H1 (cell line): ENCODE results near the gene MEMO1. TPM values are rescaled to one million over a fixed set of nuclear protein-coding genes. Genes with fewer than 3 reads are reported as not detected.

Source experiments
- CTCF ChIA-PET: fragments of 300-600 bp; sonication (Branson Sonifier 250); formaldehyde crosslinking; loops from one replicate; lab custom pipeline; 2021; ENCODE audit not compliant: partially characterized antibody; lab: Charles Lee
- POLR2A ChIA-PET: fragments of 300-600 bp; sonication (Branson Sonifier 250); formaldehyde crosslinking; loops from one replicate; lab custom pipeline; 2021; ENCODE audit warnings: inconsistent platforms; ENCODE audit not compliant: partially characterized antibody; lab: Charles Lee
- DNase-seq, 2 experiments: peaks; one replicate each; pipeline versions ENCODE4 v3.0.0 to v3.0.0-alpha.2; 2010 to 2022; ENCODE audit warnings: low spot score in 2 of 2, low read depth in 1 of 2, mixed read lengths in 1 of 2
- FAIRE-seq: peaks from 2 replicates; lab custom pipeline; 2011; peaks lifted over from hg19 to GRCh38; lab: Jason Lieb, UNC
- H2AFZ ChIP-seq: 2 replicates; pipeline ENCODE4 v1.8.1; 2012; ENCODE audit warnings: low read length, inconsistent platforms
- H2AK5ac ChIP-seq: 2 replicates; pipeline ENCODE4 v1.6.1; 2013; ENCODE audit warnings: low read depth, low read length
- H2BK120ac ChIP-seq: replicated peaks from 2 replicates; pipeline ENCODE3; 2013; ENCODE audit warnings: low read depth, low read length, inconsistent platforms
- H2BK12ac ChIP-seq: 2 replicates; pipeline ENCODE4 v1.6.1; 2013; ENCODE audit warnings: low read depth, low read length
- H2BK15ac ChIP-seq: 2 replicates; pipeline ENCODE4 v1.6.1; 2013; ENCODE audit warnings: low read length
- H2BK20ac ChIP-seq: 2 replicates; pipeline ENCODE4 v1.6.1; 2013; ENCODE audit warnings: low read length
- H2BK5ac ChIP-seq: 2 replicates; pipeline ENCODE4 v1.6.1; 2013; ENCODE audit warnings: low read depth, low read length
- H3K14ac ChIP-seq: 2 replicates; pipeline ENCODE4 v1.6.1; 2013; ENCODE audit warnings: inconsistent platforms; ENCODE audit not compliant: insufficient read length
- H3K18ac ChIP-seq: 2 replicates; pipeline ENCODE4 v1.6.1; 2013; ENCODE audit warnings: low read length; ENCODE audit errors: extremely low read depth
- H3K23ac ChIP-seq: 2 replicates; pipeline ENCODE4 v1.6.1; 2013; ENCODE audit warnings: inconsistent platforms; ENCODE audit not compliant: insufficient read length
- H3K23me2 ChIP-seq: 2 replicates; pipeline ENCODE4 v1.6.1; 2013; ENCODE audit warnings: low read depth, low read length
- H3K27ac ChIP-seq: 2 replicates; pipeline ENCODE4 v1.6.1; 2011; ENCODE audit warnings: low read depth, low read length, inconsistent platforms
- H3K27me3 ChIP-seq, 4 experiments: replicated peaks in 1 of 4; 1 replicate in 1 of 4; 2 replicates in 3 of 4; pipeline versions ENCODE4 v1.6.1 to v1.8.1; 2011 to 2013; ENCODE audit warnings: low read length in 3 of 4, mild to moderate bottlenecking in 3 of 4, inconsistent platforms in 2 of 4, mixed read lengths in 2 of 4, moderate library complexity in 1 of 4; ENCODE audit not compliant: control insufficient read depth in 3 of 4, insufficient read depth in 3 of 4; ENCODE audit errors: extremely low read depth in 1 of 4
- H3K36me3 ChIP-seq, 4 experiments: 2 replicates each; pipeline versions ENCODE4 v1.6.1 to v1.8.1; 2011 to 2013; ENCODE audit warnings: mild to moderate bottlenecking in 4 of 4, low read length in 3 of 4, moderate library complexity in 2 of 4, control low read depth in 1 of 4, inconsistent platforms in 1 of 4; ENCODE audit not compliant: insufficient read depth in 4 of 4, control insufficient read depth in 2 of 4
- H3K4ac ChIP-seq: replicated peaks from 2 replicates; pipeline ENCODE3; 2013; ENCODE audit warnings: low read length, low read depth, mixed read lengths, inconsistent platforms; ENCODE audit not compliant: insufficient read length
- H3K4me1 ChIP-seq, 4 experiments: replicated peaks in 1 of 4; 1 replicate in 1 of 4; 2 replicates in 3 of 4; pipeline versions ENCODE4 v1.6.1 to v1.8.1; 2011 to 2013; ENCODE audit warnings: low read length in 3 of 4, inconsistent platforms in 2 of 4, mixed read lengths in 1 of 4; ENCODE audit not compliant: insufficient read depth in 4 of 4, control insufficient read depth in 3 of 4
- H3K4me2 ChIP-seq, 2 experiments: 2 replicates each; pipeline versions ENCODE4 v1.6.1 to v1.8.1; 2011 to 2013; ENCODE audit warnings: low read depth in 2 of 2, low read length in 2 of 2, control low read depth in 1 of 2, inconsistent platforms in 1 of 2, mild to moderate bottlenecking in 1 of 2; ENCODE audit not compliant: insufficient read depth in 1 of 2
- H3K4me3 ChIP-seq, 4 experiments: fragments of 200-600, 300-600 bp in 1 of 4; sonication (generic), shearing (Covaris generic), sonication (Bioruptor Twin) in 1 of 4; 2 replicates each; pipeline versions ENCODE4 v1.5.1 to v1.8.1; 2011 to 2016; ENCODE audit warnings: low read length in 4 of 4, low read depth in 3 of 4, control low read depth in 2 of 4, inconsistent platforms in 2 of 4, mild to moderate bottlenecking in 2 of 4, mixed read lengths in 1 of 4, moderate library complexity in 1 of 4; ENCODE audit not compliant: insufficient read depth in 2 of 4; ENCODE audit errors: extremely low read depth in 1 of 4
- H3K56ac ChIP-seq: replicated peaks from 2 replicates; pipeline ENCODE3; 2013; ENCODE audit warnings: low read depth, mild to moderate bottlenecking, mixed read lengths, low read length, inconsistent platforms; ENCODE audit not compliant: insufficient read length
- H3K79me1 ChIP-seq: 2 replicates; pipeline ENCODE4 v1.6.1; 2013; ENCODE audit warnings: low read depth, low read length, control low read depth
- H3K79me2 ChIP-seq, 2 experiments: 2 replicates each; pipeline versions ENCODE4 v1.6.1 to v1.8.1; 2012 to 2013; ENCODE audit warnings: low read length in 2 of 2, mild to moderate bottlenecking in 2 of 2, inconsistent platforms in 1 of 2; ENCODE audit not compliant: insufficient read depth in 2 of 2, control insufficient read depth in 1 of 2
- H3K9ac ChIP-seq, 4 experiments: replicated peaks in 1 of 4; 1 replicate in 1 of 4; 2 replicates in 3 of 4; pipeline versions ENCODE4 v1.6.1 to v1.8.1; 2011 to 2013; ENCODE audit warnings: low read depth in 3 of 4, low read length in 3 of 4, control low read depth in 2 of 4, mild to moderate bottlenecking in 2 of 4, moderate library complexity in 2 of 4, inconsistent platforms in 1 of 4; ENCODE audit errors: extremely low read depth in 1 of 4
- H3K9me3 ChIP-seq, 2 experiments: 2 replicates each; pipeline versions ENCODE4 v1.6.1 to v1.8.1; 2012 to 2013; ENCODE audit warnings: mild to moderate bottlenecking in 2 of 2, moderate library complexity in 2 of 2, control low read depth in 1 of 2, inconsistent platforms in 1 of 2, low read depth in 1 of 2, low read length in 1 of 2, mixed read lengths in 1 of 2; ENCODE audit not compliant: insufficient read depth in 2 of 2
- H4K20me1 ChIP-seq, 2 experiments: replicated peaks in 1 of 2; 2 replicates each; pipeline versions ENCODE3 to v1.8.1; 2011 to 2013; ENCODE audit warnings: inconsistent platforms in 2 of 2, low read length in 2 of 2, mild to moderate bottlenecking in 1 of 2; ENCODE audit not compliant: insufficient read depth in 2 of 2, control insufficient read depth in 1 of 2
- H4K5ac ChIP-seq: 2 replicates; pipeline ENCODE4 v1.6.1; 2013; ENCODE audit warnings: low read length, low read depth, mixed read lengths, inconsistent platforms; ENCODE audit not compliant: insufficient read length
- H4K8ac ChIP-seq: 2 replicates; pipeline ENCODE4 v1.8.0; 2013; ENCODE audit warnings: mild to moderate bottlenecking, moderate library complexity, low read length, inconsistent platforms; ENCODE audit not compliant: insufficient read depth; ENCODE audit errors: extremely low read depth
- H4K91ac ChIP-seq: replicated peaks from 2 replicates; pipeline ENCODE3; 2013; ENCODE audit warnings: low read length, mixed read lengths, inconsistent platforms; ENCODE audit not compliant: insufficient read length
- CHD2 ChIP-seq: IDR thresholded peaks from 2 replicates; pipeline ENCODE4 v1.6.1; 2012; ENCODE audit warnings: low read length, improper control_type of control experiment
- CTBP2 ChIP-seq: IDR thresholded peaks from 2 replicates; pipeline ENCODE4 v1.7.0; 2011; ENCODE audit warnings: borderline replicate concordance, mild to moderate bottlenecking, moderate library complexity, mixed read lengths, low read length; ENCODE audit not compliant: insufficient read depth, insufficient read length
- EZH2 ChIP-seq: fragments of 200-600 bp; sonication (generic); IDR thresholded peaks from 2 replicates; pipeline ENCODE4 v1.7.1; 2012; ENCODE audit warnings: low read depth, mild to moderate bottlenecking, moderate library complexity, low read length, inconsistent platforms; ENCODE audit not compliant: severe bottlenecking
- FOSL1 ChIP-seq: IDR thresholded peaks from 2 replicates; pipeline ENCODE4 v1.6.1; 2011; ENCODE audit warnings: mild to moderate bottlenecking, low read depth, low read length, moderate library complexity; ENCODE audit not compliant: insufficient read depth
- HDAC6 ChIP-seq: IDR thresholded peaks from one replicate; pipeline ENCODE4 v1.7.1; 2012; ENCODE audit warnings: low read depth, mild to moderate bottlenecking, inconsistent platforms, low read length, moderate library complexity
- POLR2A ChIP-seq, 2 experiments: IDR thresholded peaks; 1 replicate in 1 of 2; 2 replicates in 1 of 2; pipeline ENCODE4 v1.6.1; 2011; ENCODE audit warnings: low read depth in 2 of 2, low read length in 2 of 2, mild to moderate bottlenecking in 2 of 2; ENCODE audit errors: control extremely low read depth in 1 of 2
- POU5F1 ChIP-seq: IDR thresholded peaks from 2 replicates; pipeline ENCODE4 v1.6.1; 2011; ENCODE audit warnings: low read depth, mild to moderate bottlenecking, low read length, moderate library complexity
- RNF2 ChIP-seq: fragments of 200-900, 300-1000 bp; sonication (generic); IDR thresholded peaks from 2 replicates; pipeline ENCODE4 v1.7.1; 2016; ENCODE audit warnings: borderline replicate concordance, low read depth, mild to moderate bottlenecking, antibody characterized with exemption, low read length; ENCODE audit not compliant: poor library complexity, severe bottlenecking; ENCODE audit errors: missing control alignments
- SIRT6 ChIP-seq: IDR thresholded peaks from one replicate; pipeline ENCODE4 v1.7.1; 2012; ENCODE audit warnings: low read length, inconsistent platforms
- SIX5 ChIP-seq: IDR thresholded peaks from 2 replicates; pipeline ENCODE4 v1.6.1; 2011; ENCODE audit warnings: mild to moderate bottlenecking, low read depth, low read length
- SP4 ChIP-seq: IDR thresholded peaks from 2 replicates; pipeline ENCODE4 v1.6.1; 2012; ENCODE audit warnings: low read length, inconsistent platforms
- SRF ChIP-seq: IDR thresholded peaks from 2 replicates; pipeline ENCODE4 v1.6.1; 2011; ENCODE audit warnings: mild to moderate bottlenecking, low read depth, low read length, moderate library complexity
- YY1 ChIP-seq: IDR thresholded peaks from 2 replicates; pipeline ENCODE4 v1.6.1; 2011; ENCODE audit warnings: low read depth, mild to moderate bottlenecking, low read length
- WGBS, 2 experiments: shearing (Covaris generic) in 1 of 2; methylation state at CpG; one replicate each; pipeline versions ENCODE4 v1.1.6 to v1.1.7; 2013 to 2015; ENCODE audit warnings: low lambda C conversion rate in 2 of 2, mixed read lengths in 2 of 2, inconsistent platforms in 1 of 2, low coverage in 1 of 2, missing lambda C conversion rate in 1 of 2; ENCODE audit not compliant: insufficient replicate concordance in 2 of 2, insufficient coverage in 1 of 2, insufficient read length in 1 of 2; ENCODE audit errors: extremely low coverage in 1 of 2, missing lambda C conversion rate in 1 of 2; 5-methylcytosine and 5-hydroxymethylcytosine counted together
- polyA plus RNA-seq, 7 experiments: library from polyadenylated mRNA; depleted of rRNA in 3 of 7; stranded (reverse) in 5 of 7; unstranded in 2 of 7; fragments of >200 nt in 5 of 7; fragments of 200-250 nt in 2 of 7; gene quantifications; 1 replicate in 5 of 7; 2 replicates in 1 of 7; 4 replicates in 1 of 7; pipeline versions ENCODE4 v1.2.1 to v1.2.3, GENCODE V29; 2011 to 2013; ENCODE audit warnings: missing spikeins in 2 of 7, mixed read lengths in 2 of 7
- total RNA-seq: library from RNA; stranded (reverse); fragmentation: NEBNext Ultra II Directional; extraction: Animal tissue kit (Norgen Biotek cat#: 25700); gene quantifications from 2 replicates; pipeline ENCODE4 v1.2.1, GENCODE V29; 2021
- TF ChIP-seq, protein P1 (sequence below): IDR thresholded peaks from 2 replicates; pipeline ENCODE4 v1.6.1; 2012; ENCODE audit warnings: low read length, inconsistent platforms

The MEMO1 gene
- total and polyA plus RNA-seq, 2 of the 8 experiments (the other 6 are each of a cell fraction or from before 2014, with no cell fraction given): 26.9 to 54.7 TPM

DNA sequence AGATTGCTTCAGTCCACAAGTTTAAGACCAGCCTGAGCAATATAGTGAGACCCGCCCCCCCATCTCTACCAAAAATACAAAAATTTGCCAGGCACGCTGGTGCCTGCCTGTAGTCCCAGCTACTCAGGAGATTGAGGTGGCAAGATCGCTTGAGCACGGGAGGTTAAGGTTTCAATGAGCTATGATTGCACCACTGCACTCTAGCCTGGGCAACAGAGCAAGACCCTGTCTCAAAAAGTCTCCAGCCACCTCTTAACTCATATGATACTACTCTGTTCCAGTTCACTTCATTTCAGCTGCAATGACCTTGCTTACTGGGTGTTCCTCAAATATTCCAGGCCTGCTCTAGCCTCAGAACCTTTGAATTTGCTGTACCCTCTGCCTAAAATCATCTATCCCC, 11.4 kb downstream of the MEMO1 start:
- Histone ChIP-seq H2BK120ac (no peak overlapping the region), H2BK5ac (no peak overlapping the region), H3K4me3 (no peak overlapping the region), H3K9me3 (no peaks in the 10 kb centered on the region), H4K91ac (no peak overlapping the region), H4K20me1 (peaks cover 0 to 4% of the 10 kb centered on the region in 2 experiments), H3K36me3 (no peaks in the 10 kb centered on the region), H3K79me1 (peaks cover 2% of the 10 kb centered on the region), H3K27ac (no peak overlapping the region), H3K9ac (no peak overlapping the region), H2BK12ac (no peak overlapping the region), H2AFZ (no peak overlapping the region), H3K4me1 (no peaks in the 10 kb centered on the region), H3K56ac (no peak overlapping the region), H4K8ac (no peak overlapping the region), H3K4ac (no peak overlapping the region), H3K23ac (no peak overlapping the region), H3K14ac (no peak overlapping the region), H4K5ac (no peak overlapping the region), H2BK15ac (no peak overlapping the region), H2AK5ac (no peak overlapping the region), H2BK20ac (no peak overlapping the region), H3K18ac (no peak overlapping the region), H3K4me2 (no peak overlapping the region), H3K27me3 (no peaks in the 10 kb centered on the region), H3K79me2 (peaks cover 7 to 90% of the 10 kb centered on the region in 2 experiments; a peak in 3 of 4 replicates), H3K23me2 (no peaks in the 10 kb centered on the region)
- ChIA-PET POLR2A (interaction anchor here (0.7 to 1.7 kb wide), 2 partner anchors 12 kb away, joined by 3 to 5 read pairs; partner anchors contain the start of gene MEMO1), CTCF (no interaction called here)
- DNase-seq (no peak), FAIRE-seq (no peak)
- WGBS, 2 experiments: 93% methylated on average over 4 of the region's 4 CpGs; no CpG with 5 or more reads in 1 of the 2 experiments
- no peak for TF ChIP-seq YY1
- no peak for TF ChIP-seq FOSL1
- no peak for TF ChIP-seq SP4
- TF ChIP-seq POLR2A (IDR thresholded peaks at IDR 0.05; ENCODE audit: control extremely low read depth in 1 of 2, low read depth in 2 of 2, low read length in 2 of 2): no peak
- no peak for TF ChIP-seq RNF2
- TF ChIP-seq, protein P1, sequence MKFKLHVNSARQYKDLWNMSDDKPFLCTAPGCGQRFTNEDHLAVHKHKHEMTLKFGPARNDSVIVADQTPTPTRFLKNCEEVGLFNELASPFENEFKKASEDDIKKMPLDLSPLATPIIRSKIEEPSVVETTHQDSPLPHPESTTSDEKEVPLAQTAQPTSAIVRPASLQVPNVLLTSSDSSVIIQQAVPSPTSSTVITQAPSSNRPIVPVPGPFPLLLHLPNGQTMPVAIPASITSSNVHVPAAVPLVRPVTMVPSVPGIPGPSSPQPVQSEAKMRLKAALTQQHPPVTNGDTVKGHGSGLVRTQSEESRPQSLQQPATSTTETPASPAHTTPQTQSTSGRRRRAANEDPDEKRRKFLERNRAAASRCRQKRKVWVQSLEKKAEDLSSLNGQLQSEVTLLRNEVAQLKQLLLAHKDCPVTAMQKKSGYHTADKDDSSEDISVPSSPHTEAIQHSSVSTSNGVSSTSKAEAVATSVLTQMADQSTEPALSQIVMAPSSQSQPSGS: no peak
- no peak for TF ChIP-seq EZH2
- no peak for TF ChIP-seq SRF
- TF ChIP-seq CTBP2: no peak
- no peak for TF ChIP-seq POU5F1
- no peak for TF ChIP-seq SIRT6
- no peak for TF ChIP-seq SIX5
- TF ChIP-seq HDAC6: no peak
- no peak for TF ChIP-seq CHD2
